ENCODE measurements around the gene IGSF21. TPM values are rescaled to one million over a fixed set of nuclear protein-coding genes. Genes with fewer than 3 reads are reported as not detected.

The IGSF21 gene
- total RNA-seq = not detected in 2 replicates

DNA sequence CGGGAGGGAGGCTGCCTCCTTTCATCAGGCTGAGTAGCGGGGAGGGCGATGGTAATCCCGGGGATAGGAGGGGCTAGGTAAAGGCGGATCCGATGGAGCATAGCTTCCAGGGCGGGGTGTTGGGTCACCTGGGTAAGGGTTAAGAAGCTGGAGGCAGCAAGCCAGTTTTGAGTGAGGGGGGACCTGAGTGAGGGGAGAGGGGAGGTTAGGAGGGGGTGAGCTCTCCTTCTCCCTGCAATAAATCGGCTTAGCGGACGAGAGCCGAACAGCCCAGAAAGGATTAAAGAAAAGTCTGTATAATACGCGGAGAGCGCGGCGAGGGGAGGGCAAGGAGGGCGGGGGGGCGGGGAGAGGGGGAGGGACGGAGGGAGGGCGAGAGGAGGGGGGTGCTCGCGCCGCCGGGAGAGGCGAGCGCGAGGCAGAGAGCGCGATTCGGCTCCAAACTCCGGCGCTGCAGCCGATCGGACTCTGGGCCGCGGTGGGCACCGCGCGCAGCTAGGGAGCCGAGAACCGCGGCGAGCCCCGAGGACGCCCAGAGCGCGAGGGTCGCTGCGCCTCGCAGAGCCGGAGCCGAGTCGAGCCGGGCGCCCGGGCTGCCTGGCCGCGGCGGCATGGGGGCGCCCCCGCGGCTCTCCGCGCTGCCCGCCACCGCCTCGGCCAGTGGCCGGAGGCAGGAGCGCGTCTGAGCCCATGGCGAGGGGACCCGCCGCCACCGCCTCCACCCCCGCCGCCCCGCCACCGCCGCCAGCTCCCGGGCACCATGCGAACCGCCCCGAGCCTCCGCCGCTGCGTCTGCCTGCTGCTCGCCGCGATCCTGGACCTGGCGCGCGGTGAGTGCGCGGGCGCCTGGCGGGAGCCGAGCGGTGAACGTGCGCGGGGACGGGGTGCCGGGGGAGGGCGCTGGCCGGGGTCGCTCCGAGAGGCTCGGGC lies at the start of gene IGSF21:
TSS of gene IGSF21 (plus strand) at position 430 of the 930 bp plus-strand sequence. CDS start at position 761, 331 bp downstream.

